ENCODE data around the gene GPATCH4. TPM values are rescaled to one million over a fixed set of nuclear protein-coding genes. Genes with fewer than 3 reads are reported as not detected.

Gene GPATCH4
- total RNA-seq, 2 experiments from 2014 or later: 35.3 to 36.3 TPM

DNA sequence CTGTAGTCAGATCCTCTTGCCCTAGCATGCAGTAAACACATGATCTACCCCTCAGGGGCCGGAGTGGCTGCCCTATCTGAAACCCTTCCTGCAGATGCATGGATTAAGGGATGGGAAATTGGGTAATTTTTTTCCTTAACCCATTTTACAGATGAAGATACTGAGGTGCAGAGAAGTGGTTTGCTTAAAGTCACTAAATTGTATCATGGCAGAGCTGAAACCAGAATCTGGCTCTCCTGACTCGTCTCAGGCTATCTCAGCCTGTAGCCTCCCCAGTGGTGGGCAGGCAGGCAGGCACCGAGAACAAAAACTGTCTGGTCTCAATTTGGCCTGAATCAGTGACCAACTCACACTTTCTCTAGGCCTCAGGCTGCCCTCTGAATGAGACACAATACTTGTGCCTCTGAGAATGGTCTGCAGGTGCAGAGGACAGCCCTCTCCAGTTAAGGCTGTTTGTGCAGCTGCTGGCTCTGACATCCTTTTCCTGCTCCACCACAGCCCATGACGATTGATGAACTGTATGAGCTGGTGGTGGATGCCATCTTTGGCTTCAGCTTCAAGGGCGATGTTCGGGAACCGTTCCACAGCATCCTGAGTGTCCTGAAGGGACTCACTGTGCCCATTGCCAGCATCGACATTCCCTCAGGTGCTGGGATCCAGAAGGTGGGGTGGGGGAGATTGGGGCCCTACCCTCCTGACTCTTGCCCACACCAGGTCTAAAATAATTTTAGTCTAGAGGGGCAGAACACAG, 8.2 kb downstream of the GPATCH4 start:
- Mint-ChIP-seq H3K27me3 (no peaks in the 10 kb centered on the region), H3K27ac (peak overlapping the region; percentile 85), H3K4me3 (peak overlapping the region; percentile 80), H3K4me1 (ENCODE audit: low read depth) (peaks cover 28% of the 10 kb centered on the region), H3K9me3 (no peaks in the 10 kb centered on the region), H3K36me3 (ENCODE audit: low read depth) (peaks cover 52% of the 10 kb centered on the region)
- TF ChIP-seq, protein P1, sequence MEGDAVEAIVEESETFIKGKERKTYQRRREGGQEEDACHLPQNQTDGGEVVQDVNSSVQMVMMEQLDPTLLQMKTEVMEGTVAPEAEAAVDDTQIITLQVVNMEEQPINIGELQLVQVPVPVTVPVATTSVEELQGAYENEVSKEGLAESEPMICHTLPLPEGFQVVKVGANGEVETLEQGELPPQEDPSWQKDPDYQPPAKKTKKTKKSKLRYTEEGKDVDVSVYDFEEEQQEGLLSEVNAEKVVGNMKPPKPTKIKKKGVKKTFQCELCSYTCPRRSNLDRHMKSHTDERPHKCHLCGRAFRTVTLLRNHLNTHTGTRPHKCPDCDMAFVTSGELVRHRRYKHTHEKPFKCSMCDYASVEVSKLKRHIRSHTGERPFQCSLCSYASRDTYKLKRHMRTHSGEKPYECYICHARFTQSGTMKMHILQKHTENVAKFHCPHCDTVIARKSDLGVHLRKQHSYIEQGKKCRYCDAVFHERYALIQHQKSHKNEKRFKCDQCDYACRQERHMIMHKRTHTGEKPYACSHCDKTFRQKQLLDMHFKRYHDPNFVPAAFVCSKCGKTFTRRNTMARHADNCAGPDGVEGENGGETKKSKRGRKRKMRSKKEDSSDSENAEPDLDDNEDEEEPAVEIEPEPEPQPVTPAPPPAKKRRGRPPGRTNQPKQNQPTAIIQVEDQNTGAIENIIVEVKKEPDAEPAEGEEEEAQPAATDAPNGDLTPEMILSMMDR (IDR thresholded peaks at IDR 0.05): no peak
- Histone ChIP-seq H3K27ac (ENCODE audit: low read depth in 1 of 2, low read length in 2 of 2) (no peak overlapping the region), H3K27me3 (ENCODE audit: control insufficient read depth in 1 of 2, insufficient read depth in 2 of 2, low read length in 2 of 2) (no peaks in the 10 kb centered on the region), H3K4me3 (ENCODE audit: low read length) (no peak overlapping the region), H3K36me3 (ENCODE audit: insufficient read depth, low read length) (peaks cover 51% of the 10 kb centered on the region), H3K4me1 (ENCODE audit: insufficient read depth, low read length) (peaks cover 26% of the 10 kb centered on the region), H3K9me3 (ENCODE audit: control insufficient read depth in 1 of 2, insufficient read depth in 1 of 2, low read length in 2 of 2) (no peaks in the 10 kb centered on the region)
- ATAC-seq (ENCODE audit: poor library complexity) (no peak), DNase-seq (no peak)
- ChIA-PET POLR2A (interaction anchor here (0.8 to 2.7 kb wide), 4 partner anchors 8 to 112 kb away, joined by 3 to 33 read pairs (median 6); partner anchors contain the start of genes GPATCH4 and MEF2D), CTCF (interaction anchor here (1.3 to 1.9 kb wide), 2 partner anchors 15 to 31 kb away, joined by 5 to 6 read pairs; no protein-coding TSS in a partner anchor)
- intact Hi-C loops (cut with DNase I, micrococcal nuclease): no loop called here

DNA sequence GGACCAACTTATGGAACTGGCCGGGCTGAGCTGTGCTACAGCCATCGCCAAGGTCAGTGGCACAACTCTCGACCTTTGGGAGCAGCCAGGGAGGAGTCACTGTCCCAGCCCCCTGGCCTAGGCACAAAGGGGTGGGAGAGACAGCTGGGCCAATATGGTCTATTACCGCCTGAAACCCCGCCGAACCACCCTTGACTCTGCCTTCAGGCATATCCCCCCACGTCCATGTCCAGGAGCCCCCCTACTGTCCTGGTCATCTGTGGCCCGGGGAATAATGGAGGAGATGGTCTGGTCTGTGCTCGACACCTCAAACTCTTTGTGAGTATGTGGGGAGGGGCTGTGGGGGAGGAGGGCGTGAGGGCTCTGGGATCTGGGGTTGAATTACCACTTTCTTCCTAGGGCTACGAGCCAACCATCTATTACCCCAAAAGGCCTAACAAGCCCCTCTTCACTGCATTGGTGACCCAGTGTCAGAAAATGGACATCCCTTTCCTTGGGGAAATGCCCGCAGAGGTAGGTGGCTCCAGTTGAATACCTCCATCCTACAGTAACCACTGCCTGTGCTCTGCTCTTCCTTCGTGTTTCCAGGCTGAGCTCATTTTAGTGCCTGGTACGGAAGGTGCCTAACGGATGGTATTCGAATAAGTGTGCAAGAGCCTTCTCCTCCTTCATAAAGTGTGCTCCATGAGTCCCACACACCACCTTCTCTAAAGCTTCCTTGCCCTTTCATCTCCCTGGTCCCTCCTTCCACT, 8.9 kb downstream of the GPATCH4 start:
- CTCF ChIA-PET: interaction anchor here (0.7 to 1.9 kb wide), 5 partner anchors 16 to 112 kb away, joined by 3 to 12 read pairs (median 6); no protein-coding TSS in a partner anchor

More for the DNA sequence above, 8.9 kb downstream of the GPATCH4 start:
- Histone ChIP-seq H3K27ac (ENCODE audit: low read depth in 1 of 2, low read length in 2 of 2) (peak overlapping the region; percentile 37 to 40), H3K4me1 (ENCODE audit: insufficient read depth, low read length) (peaks cover 26% of the 10 kb centered on the region), H3K4me3 (ENCODE audit: low read length) (peak overlapping the region; percentile 78), H3K9me3 (ENCODE audit: control insufficient read depth in 1 of 2, insufficient read depth in 1 of 2, low read length in 2 of 2) (no peaks in the 10 kb centered on the region), H3K36me3 (ENCODE audit: insufficient read depth, low read length) (peaks cover 43% of the 10 kb centered on the region), H3K27me3 (ENCODE audit: control insufficient read depth in 1 of 2, insufficient read depth in 2 of 2, low read length in 2 of 2) (no peaks in the 10 kb centered on the region)
- intact Hi-C loops (cut with DNase I, micrococcal nuclease): no loop called here
- Mint-ChIP-seq H3K36me3 (ENCODE audit: low read depth) (peaks cover 45% of the 10 kb centered on the region), H3K4me3 (peak overlapping the region; percentile 80), H3K27ac (peak overlapping the region; percentile 85), H3K4me1 (ENCODE audit: low read depth) (peaks cover 28% of the 10 kb centered on the region), H3K27me3 (no peaks in the 10 kb centered on the region), H3K9me3 (no peaks in the 10 kb centered on the region)
- TF ChIP-seq, protein P1 (IDR thresholded peaks at IDR 0.05): no peak
- POLR2A ChIA-PET: interaction anchor here (0.7 to 2.7 kb wide), 15 partner anchors 9 to 135 kb away, joined by 3 to 36 read pairs (median 4); partner anchors contain the start of genes GPATCH4 and MEF2D
- DNase-seq (no peak), ATAC-seq (ENCODE audit: poor library complexity) (no peak)
